ENCODE results near the gene TLR5. TPM values are rescaled to one million over a fixed set of nuclear protein-coding genes. Genes with fewer than 3 reads are reported as not detected.

TLR5 gene
- polyA plus RNA-seq, 3 donors: 35.5 to 58.0 (median 45.7) TPM

DNA sequence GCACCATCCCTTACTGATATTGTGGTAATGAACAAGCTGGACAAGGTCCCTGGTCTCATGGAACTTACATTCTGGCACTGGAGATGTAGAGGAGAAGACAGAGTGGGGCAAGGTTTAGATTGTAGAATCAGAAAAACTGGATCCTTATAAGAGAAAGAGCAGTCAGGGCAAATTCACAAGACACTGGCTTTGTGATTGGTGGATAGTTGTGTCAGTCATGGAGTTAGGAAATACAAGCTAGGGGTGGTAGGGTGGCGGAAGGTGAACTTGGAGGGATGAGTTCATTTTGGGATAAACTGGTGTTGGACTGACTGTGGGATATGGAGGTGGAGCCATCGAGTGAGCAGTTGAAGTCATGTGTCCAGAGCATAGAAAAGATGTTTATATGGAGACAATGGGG lies 3.7 kb upstream of the TLR5 start:
- no peak overlapping the region for H3K27ac ChIP-seq (ENCODE audit: low read depth in 1 of 2, low read length in 2 of 2)
- no peak overlapping the region for H2AFZ ChIP-seq (ENCODE audit: insufficient read depth, low read depth, low read length, poor library complexity, severe bottlenecking)
- H3K79me2 ChIP-seq (ENCODE audit: insufficient read depth, low read length): peaks cover 10% of the 10 kb centered on the region
- H3K4me1 ChIP-seq (ENCODE audit: control insufficient read depth in 1 of 2, insufficient read depth in 2 of 2, low read length in 2 of 2): peaks cover 33 to 37% of the 10 kb centered on the region in 2 donors
- Mint-ChIP-seq H3K36me3 (no peaks in the 10 kb centered on the region), H3K4me3 (no peak overlapping the region), H3K27ac (peak overlapping the region in 1 of 7 donors; percentile 2), H3K9me3 (peaks cover 4 to 15% (median 11%) of the 10 kb centered on the region in 7 donors), H3K4me1 (peaks cover 36% of the 10 kb centered on the region), H3K27me3 (ENCODE audit: low read depth in 3 of 3) (peaks cover 0 to 2% (median 2%) of the 10 kb centered on the region in 3 donors)
- no peaks in the 10 kb centered on the region for H3K27me3 ChIP-seq (ENCODE audit: control insufficient read depth in 2 of 2, insufficient read depth in 2 of 2, low read length in 2 of 2)
- peaks cover 0 to 7% of the 10 kb centered on the region in 2 donors for H3K9me3 ChIP-seq (replicated peaks in 1 of 2; ENCODE audit: control insufficient read depth in 1 of 2, insufficient read depth in 1 of 2, low read length in 2 of 2)
- H3K9ac ChIP-seq (ENCODE audit: insufficient read depth, low read length, poor library complexity, severe bottlenecking): no peak overlapping the region
- H3K4me3 ChIP-seq (replicated peaks in 1 of 3; ENCODE audit: low read depth in 2 of 3, low read length in 3 of 3): no peak overlapping the region
- no peak for DNase-seq
- 96% methylated on average over 2 of the region's 2 CpGs for WGBS (ENCODE audit: insufficient coverage)
- intact Hi-C loops (cut with micrococcal nuclease): loop anchor here in 1 of 2 donors (5.0 kb wide), 1 partner anchor 56 kb away; no protein-coding TSS in a partner anchor
- H4K20me1 ChIP-seq (ENCODE audit: insufficient read depth, low read length): no peaks in the 10 kb centered on the region
- no peak overlapping the region for H3K4me2 ChIP-seq (replicated peaks; ENCODE audit: extremely low read depth, low read length, poor library complexity, severe bottlenecking)
- no peaks in the 10 kb centered on the region for H3K36me3 ChIP-seq (replicated peaks in 1 of 2; ENCODE audit: control insufficient read depth in 1 of 2, insufficient read depth in 2 of 2, low read length in 2 of 2)
- TF ChIP-seq, protein P1, sequence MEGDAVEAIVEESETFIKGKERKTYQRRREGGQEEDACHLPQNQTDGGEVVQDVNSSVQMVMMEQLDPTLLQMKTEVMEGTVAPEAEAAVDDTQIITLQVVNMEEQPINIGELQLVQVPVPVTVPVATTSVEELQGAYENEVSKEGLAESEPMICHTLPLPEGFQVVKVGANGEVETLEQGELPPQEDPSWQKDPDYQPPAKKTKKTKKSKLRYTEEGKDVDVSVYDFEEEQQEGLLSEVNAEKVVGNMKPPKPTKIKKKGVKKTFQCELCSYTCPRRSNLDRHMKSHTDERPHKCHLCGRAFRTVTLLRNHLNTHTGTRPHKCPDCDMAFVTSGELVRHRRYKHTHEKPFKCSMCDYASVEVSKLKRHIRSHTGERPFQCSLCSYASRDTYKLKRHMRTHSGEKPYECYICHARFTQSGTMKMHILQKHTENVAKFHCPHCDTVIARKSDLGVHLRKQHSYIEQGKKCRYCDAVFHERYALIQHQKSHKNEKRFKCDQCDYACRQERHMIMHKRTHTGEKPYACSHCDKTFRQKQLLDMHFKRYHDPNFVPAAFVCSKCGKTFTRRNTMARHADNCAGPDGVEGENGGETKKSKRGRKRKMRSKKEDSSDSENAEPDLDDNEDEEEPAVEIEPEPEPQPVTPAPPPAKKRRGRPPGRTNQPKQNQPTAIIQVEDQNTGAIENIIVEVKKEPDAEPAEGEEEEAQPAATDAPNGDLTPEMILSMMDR (IDR thresholded peaks at IDR 0.05): no peak

DNA sequence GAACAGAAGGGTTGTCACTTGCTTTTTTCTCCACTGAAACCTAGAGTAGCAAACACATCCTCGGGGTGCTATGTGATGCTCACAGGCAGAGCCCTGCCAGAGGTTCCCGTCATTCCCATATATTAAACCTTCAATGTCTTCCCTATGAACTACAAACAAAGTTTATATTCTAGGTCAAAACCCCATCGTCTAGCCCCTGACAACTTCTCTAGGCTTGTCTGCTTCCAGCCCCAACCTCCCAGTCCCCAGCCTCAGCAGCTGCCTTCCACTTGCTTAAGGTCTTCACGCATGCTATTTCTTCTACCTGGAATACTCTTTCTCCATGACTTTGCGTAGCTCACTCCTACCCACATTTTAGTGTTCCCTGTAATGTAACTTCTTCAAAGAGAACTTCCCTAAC lies 1.9 kb upstream of the TLR5 start:
- Histone ChIP-seq H3K9ac (ENCODE audit: insufficient read depth, low read length, poor library complexity, severe bottlenecking) (no peak overlapping the region), H3K4me1 (ENCODE audit: control insufficient read depth in 1 of 2, insufficient read depth in 2 of 2, low read length in 2 of 2) (peaks cover 45 to 52% of the 10 kb centered on the region in 2 donors), H3K27me3 (ENCODE audit: control insufficient read depth in 2 of 2, insufficient read depth in 2 of 2, low read length in 2 of 2) (no peaks in the 10 kb centered on the region), H3K27ac (ENCODE audit: low read depth in 1 of 2, low read length in 2 of 2) (no peak overlapping the region), H3K4me3 (replicated peaks in 1 of 3; ENCODE audit: low read depth in 2 of 3, low read length in 3 of 3) (peak overlapping the region in 1 of 3 experiments; percentile 32), H3K79me2 (ENCODE audit: insufficient read depth, low read length) (peaks cover 10% of the 10 kb centered on the region), H4K20me1 (ENCODE audit: insufficient read depth, low read length) (no peaks in the 10 kb centered on the region), H2AFZ (ENCODE audit: insufficient read depth, low read depth, low read length, poor library complexity, severe bottlenecking) (no peak overlapping the region), H3K36me3 (replicated peaks in 1 of 2; ENCODE audit: control insufficient read depth in 1 of 2, insufficient read depth in 2 of 2, low read length in 2 of 2) (peaks cover 0 to 12% of the 10 kb centered on the region in 2 donors), H3K9me3 (replicated peaks in 1 of 2; ENCODE audit: control insufficient read depth in 1 of 2, insufficient read depth in 1 of 2, low read length in 2 of 2) (peaks cover 0 to 7% of the 10 kb centered on the region in 2 donors), H3K4me2 (replicated peaks; ENCODE audit: extremely low read depth, low read length, poor library complexity, severe bottlenecking) (peak overlapping the region; percentile 74)
- intact Hi-C loops (cut with micrococcal nuclease): loop anchor here (5.0 kb wide), 2 partner anchors 32 to 57 kb away; no protein-coding TSS in a partner anchor
- DNase-seq: peak in 1 of 3 donors; percentile 18
- H3K4me1 Mint-ChIP-seq: peaks cover 48% of the 10 kb centered on the region
- peak overlapping the region in 6 of 7 donors; percentile 11 to 84 (median 55) for H3K27ac Mint-ChIP-seq
- peaks cover 0 to 2% (median 0%) of the 10 kb centered on the region in 3 donors for H3K27me3 Mint-ChIP-seq (ENCODE audit: low read depth in 3 of 3)
- 74% methylated on average over 3 of the region's 5 CpGs for WGBS (ENCODE audit: insufficient coverage)
- H3K4me3 Mint-ChIP-seq: peak overlapping the region; percentile 16 to 26
- TF ChIP-seq, protein P1 (IDR thresholded peaks at IDR 0.05): no peak
- peaks cover 4 to 15% (median 11%) of the 10 kb centered on the region in 7 donors for H3K9me3 Mint-ChIP-seq
- peaks cover 6 to 13% of the 10 kb centered on the region in 2 donors for H3K36me3 Mint-ChIP-seq

All from CD14-positive monocyte (primary cell).